Loucy (cell line): ENCODE data around the gene HAUS2.

ENCODE experiments used
- H2AFZ ChIP-seq: fragments of 200-600 bp; sonication (generic); 2 replicates; pipeline ENCODE4 v1.6.0; 2016; ENCODE audit warnings: antibody characterized with exemption, mild to moderate bottlenecking, low read length, moderate library complexity
- H3F3A ChIP-seq: fragments of 200-600 bp; 2 replicates; pipeline ENCODE4 v1.6.0; 2016; ENCODE audit warnings: antibody characterized with exemption, low read depth, mild to moderate bottlenecking
- H3K27me3 ChIP-seq: fragments of 200-600 bp; sonication (generic); 2 replicates; pipeline ENCODE4 v1.6.1; 2014; ENCODE audit warnings: low read length, mild to moderate bottlenecking; ENCODE audit not compliant: insufficient read depth, poor library complexity, severe bottlenecking
- H3K36me3 ChIP-seq: fragments of 200-600 bp; sonication (generic); 2 replicates; pipeline ENCODE4 v1.6.1; 2016; ENCODE audit warnings: low read length; ENCODE audit not compliant: insufficient read depth
- H3K4me1 ChIP-seq: fragments of 200-600 bp; sonication (generic); 2 replicates; pipeline ENCODE4 v1.5.1; 2014; ENCODE audit warnings: low read length, mild to moderate bottlenecking; ENCODE audit not compliant: insufficient read depth, poor library complexity, severe bottlenecking
- H3K4me2 ChIP-seq: fragments of 200-600 bp; sonication (generic); 2 replicates; pipeline ENCODE4 v1.6.0; 2014; ENCODE audit warnings: antibody characterized with exemption, low read length, low read depth, mild to moderate bottlenecking; ENCODE audit not compliant: poor library complexity, severe bottlenecking
- H3K4me3 ChIP-seq: fragments of 200-600 bp; sonication (generic); 2 replicates; pipeline ENCODE4 v1.5.1; 2014; ENCODE audit warnings: low read length, mild to moderate bottlenecking, mixed read lengths; ENCODE audit not compliant: poor library complexity, severe bottlenecking
- H3K79me2 ChIP-seq: fragments of 200-600 bp; sonication (generic); 2 replicates; pipeline ENCODE4 v1.6.1; 2014; ENCODE audit warnings: low read length; ENCODE audit not compliant: insufficient read depth
- H3K9ac ChIP-seq: fragments of 200-600 bp; sonication (generic); 2 replicates; pipeline ENCODE4 v1.6.0; 2014; ENCODE audit warnings: mild to moderate bottlenecking, low read depth, low read length, moderate library complexity; ENCODE audit not compliant: poor library complexity, severe bottlenecking
- H3K9me2 ChIP-seq: fragments of 200-600 bp; sonication (generic); replicated peaks from 2 replicates; pipeline ENCODE4 v1.6.1; 2016; ENCODE audit warnings: low read depth, low read length, mixed read lengths
- H3K9me3 ChIP-seq: fragments of 200-600 bp; sonication (generic); 2 replicates; pipeline ENCODE4 v1.6.1; 2014; ENCODE audit warnings: mild to moderate bottlenecking, antibody characterized with exemption, low read length, low read depth; ENCODE audit not compliant: insufficient read depth
- H4K20me1 ChIP-seq: fragments of 200-600 bp; sonication (generic); 2 replicates; pipeline ENCODE4 v1.6.0; 2014; ENCODE audit warnings: antibody characterized with exemption, low read length, mild to moderate bottlenecking; ENCODE audit not compliant: insufficient read depth, poor library complexity, severe bottlenecking
- CTCF ChIP-seq: fragments of 200-600 bp; sonication (generic); conservative IDR thresholded peaks from 2 replicates; pipeline ENCODE4 v1.5.1; 2014; ENCODE audit warnings: mild to moderate bottlenecking, antibody characterized with exemption, low read length
- EZH2phosphoT487 ChIP-seq: fragments of 200-600 bp; IDR thresholded peaks from 2 replicates; pipeline ENCODE4 v1.6.1; 2018; ENCODE audit warnings: antibody characterized with exemption, mild to moderate bottlenecking, moderate library complexity, borderline replicate concordance

HAUS2 gene

GRCh38 chr15:42548249-42549031 is at the start of gene HAUS2, which contains the start of gene LRRC57:
HAUS2 (plus strand) TSS chr15:42548838; CDS start chr15:42548873, 35 bp downstream.
LRRC57 (minus strand) TSS chr15:42548793; CDS start chr15:42548434, 359 bp downstream.
- Histone ChIP-seq H3K4me2 (peak within 1 kb of the TSS; percentile 96), H3K79me2 (peaks cover 86% of the 10 kb centered on the region), H2AFZ (peak within 1 kb of the TSS; percentile 91)

GRCh38 chr15:42499858-42500609 is 48.6 kb upstream of the HAUS2 start:
- Histone ChIP-seq H3F3A (no peaks in the 10 kb centered on the region), H3K79me2 (peaks cover 45% of the 10 kb centered on the region), H2AFZ (no peak overlapping the region), H3K9ac (no peak overlapping the region), H3K27me3 (no peaks in the 10 kb centered on the region), H3K4me3 (no peak overlapping the region), H4K20me1 (no peaks in the 10 kb centered on the region), H3K4me2 (peak overlapping the region; percentile 27), H3K9me3 (no peaks in the 10 kb centered on the region), H3K36me3 (no peaks in the 10 kb centered on the region), H3K4me1 (peaks cover 40% of the 10 kb centered on the region), H3K9me2 (no peaks in the 10 kb centered on the region)
- no peak for TF ChIP-seq CTCF
- TF ChIP-seq EZH2phosphoT487: no peak

More at GRCh38 chr15:42548249-42549031, at the start of gene HAUS2, which contains the start of gene LRRC57:
- peaks cover 70% of the 10 kb centered on the region for H3K4me1 ChIP-seq
- H3K9me2 ChIP-seq: no peaks in the 10 kb centered on the region
- no peaks in the 10 kb centered on the region for H3F3A ChIP-seq
- H3K4me3 ChIP-seq: peak within 1 kb of the TSS; percentile 90
- H4K20me1 ChIP-seq: peaks cover 16% of the 10 kb centered on the region
- peaks cover 5% of the 10 kb centered on the region; the same call in 1 of the 2 replicates for H3K36me3 ChIP-seq
- TF ChIP-seq CTCF: no peak
- no peaks in the 10 kb centered on the region for H3K9me3 ChIP-seq
- H3K27me3 ChIP-seq: no peaks in the 10 kb centered on the region
- H3K9ac ChIP-seq: peak within 1 kb of the TSS; percentile 87

GRCh38 chr15:42502477-42502876 is 46.2 kb upstream of the HAUS2 start:
- H3K4me3 ChIP-seq: no peak overlapping the region
- no peaks in the 10 kb centered on the region for H3K27me3 ChIP-seq
- H3F3A ChIP-seq: no peaks in the 10 kb centered on the region
- no peaks in the 10 kb centered on the region for H4K20me1 ChIP-seq
- H3K36me3 ChIP-seq: no peaks in the 10 kb centered on the region
- TF ChIP-seq CTCF (no peak), EZH2phosphoT487 (no peak)
- H3K9me2 ChIP-seq: no peaks in the 10 kb centered on the region
- H3K9ac ChIP-seq: no peak overlapping the region
- no peaks in the 10 kb centered on the region for H3K9me3 ChIP-seq
- H3K4me2 ChIP-seq: no peak overlapping the region
- no peak overlapping the region for H2AFZ ChIP-seq
- H3K79me2 ChIP-seq: peaks cover 33% of the 10 kb centered on the region
- peaks cover 27% of the 10 kb centered on the region for H3K4me1 ChIP-seq
